ENCODE results near the gene MYD88. TPM values are rescaled to one million over a fixed set of nuclear protein-coding genes. Genes with fewer than 3 reads are reported as not detected.
A peak's percentile ranks its signal among the peaks of the same experiment; 100 is the strongest.

The MYD88 gene
- total RNA-seq, 1 experiment from 2014 or later = 17.7 TPM

DNA sequence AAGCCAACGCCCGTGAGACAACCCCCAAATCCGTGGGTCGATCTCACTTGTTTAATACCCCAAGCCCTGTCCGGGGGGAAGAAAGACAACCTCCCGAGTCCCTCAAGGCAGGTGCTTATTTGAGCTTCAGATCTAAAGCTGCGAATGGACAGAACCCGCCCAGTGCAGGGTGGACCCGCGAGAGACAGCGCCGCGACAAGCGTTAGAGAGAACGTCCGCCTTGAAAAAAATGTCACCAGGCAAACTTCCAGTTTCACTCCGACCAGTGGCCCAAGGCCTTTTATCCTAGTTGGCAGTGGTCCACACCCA lies 26.1 kb downstream of the MYD88 start:
- peaks cover 21% of the 10 kb centered on the region for H4K20me1 ChIP-seq (ENCODE audit: low read length)
- H3K9ac ChIP-seq (ENCODE audit: low read length) = peak overlapping the region; percentile 96
- peak overlapping the region; percentile 94 for H3K4me3 ChIP-seq (ENCODE audit: low read length)
- H3K27ac ChIP-seq (ENCODE audit: low read length) = peak overlapping the region; percentile 97
- intact Hi-C loops (cut with micrococcal nuclease) = no loop called here
- peaks cover 7% of the 10 kb centered on the region for H3F3A ChIP-seq (ENCODE audit: low read length, unreplicated experiment)
- no peaks in the 10 kb centered on the region for H3K9me3 ChIP-seq (ENCODE audit: low read length)
- ATAC-seq (peak; percentile 5), DNase-seq (no peak)
- no peak for TF ChIP-seq EZH2 (IDR thresholded peaks at IDR 0.05; ENCODE audit: low read length, unreplicated experiment)
- TF ChIP-seq EZH2phosphoT487 (IDR thresholded peaks at IDR 0.05; ENCODE audit: borderline replicate concordance, low read length) = no peak
- TF ChIP-seq, protein P1, sequence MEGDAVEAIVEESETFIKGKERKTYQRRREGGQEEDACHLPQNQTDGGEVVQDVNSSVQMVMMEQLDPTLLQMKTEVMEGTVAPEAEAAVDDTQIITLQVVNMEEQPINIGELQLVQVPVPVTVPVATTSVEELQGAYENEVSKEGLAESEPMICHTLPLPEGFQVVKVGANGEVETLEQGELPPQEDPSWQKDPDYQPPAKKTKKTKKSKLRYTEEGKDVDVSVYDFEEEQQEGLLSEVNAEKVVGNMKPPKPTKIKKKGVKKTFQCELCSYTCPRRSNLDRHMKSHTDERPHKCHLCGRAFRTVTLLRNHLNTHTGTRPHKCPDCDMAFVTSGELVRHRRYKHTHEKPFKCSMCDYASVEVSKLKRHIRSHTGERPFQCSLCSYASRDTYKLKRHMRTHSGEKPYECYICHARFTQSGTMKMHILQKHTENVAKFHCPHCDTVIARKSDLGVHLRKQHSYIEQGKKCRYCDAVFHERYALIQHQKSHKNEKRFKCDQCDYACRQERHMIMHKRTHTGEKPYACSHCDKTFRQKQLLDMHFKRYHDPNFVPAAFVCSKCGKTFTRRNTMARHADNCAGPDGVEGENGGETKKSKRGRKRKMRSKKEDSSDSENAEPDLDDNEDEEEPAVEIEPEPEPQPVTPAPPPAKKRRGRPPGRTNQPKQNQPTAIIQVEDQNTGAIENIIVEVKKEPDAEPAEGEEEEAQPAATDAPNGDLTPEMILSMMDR (conservative IDR thresholded peaks at IDR 0.05; ENCODE audit: low read depth, low read length) = no peak
- peak overlapping the region; percentile 93 for H3K4me2 ChIP-seq (ENCODE audit: low read length)
- no peaks in the 10 kb centered on the region for H3K27me3 ChIP-seq (ENCODE audit: low read length)
- CTCF ChIA-PET = interaction anchor here (0.6 to 1.4 kb wide), 3 partner anchors 21 to 182 kb away, joined by 3 to 5 read pairs (median 4); partner anchors contain the start of gene XYLB
- H3K36me3 ChIP-seq (ENCODE audit: low read depth, low read length) = no peaks in the 10 kb centered on the region
- H3K79me2 ChIP-seq (ENCODE audit: low read length) = peaks cover 42% of the 10 kb centered on the region
- POLR2A ChIA-PET (ENCODE audit: unreplicated experiment) = interaction anchor here (0.6 to 1.8 kb wide), 3 partner anchors 8 to 121 kb away, joined by 3 to 17 read pairs (median 4); partner anchors contain the start of gene ACAA1
- peak overlapping the region; percentile 37 for H2AFZ ChIP-seq (ENCODE audit: low read length)
- no TSS peak for BruUV-seq (replicated peaks)
- peaks cover 42% of the 10 kb centered on the region for H3K4me1 ChIP-seq (ENCODE audit: insufficient read depth, low read length)
- no peaks in the 10 kb centered on the region for H3K9me2 ChIP-seq (replicated peaks; ENCODE audit: low read length)

DNA sequence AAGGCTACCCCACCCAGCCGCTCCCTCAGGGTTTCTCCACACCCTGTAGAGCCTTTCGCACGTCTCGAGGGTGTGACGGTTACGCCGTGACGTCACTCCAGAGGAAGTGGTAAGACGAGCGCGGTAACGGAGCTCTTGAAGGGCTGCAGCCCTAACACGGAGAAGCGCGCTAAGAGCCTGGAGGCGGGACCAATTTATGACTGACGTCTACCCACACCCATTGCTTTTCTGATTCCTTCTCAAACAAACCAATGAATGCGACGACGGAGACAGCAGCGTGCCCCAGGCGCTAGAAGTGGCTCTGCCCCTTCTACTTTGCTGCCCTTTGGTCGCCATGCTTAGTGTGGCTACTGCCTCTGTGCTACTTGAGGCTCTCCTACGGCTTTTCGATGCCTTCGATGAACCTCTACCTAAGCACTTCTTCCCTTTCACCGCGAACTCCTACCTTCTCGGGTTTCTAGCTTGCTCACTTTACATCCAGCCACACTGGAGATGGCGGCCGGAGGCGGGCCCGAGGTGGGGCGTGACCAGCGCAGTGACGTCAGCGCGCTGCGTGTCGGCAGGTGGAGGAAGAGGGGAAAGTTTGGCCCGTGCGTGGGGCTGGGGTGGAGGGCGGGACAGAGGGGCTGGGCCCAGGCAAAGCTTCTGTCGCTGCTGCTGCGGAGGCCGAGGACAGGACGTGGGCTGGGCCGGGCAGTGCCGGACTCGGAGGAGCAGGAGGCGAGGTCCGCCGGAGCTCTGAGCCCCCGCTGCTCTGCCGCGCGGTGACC lies 26.7 kb downstream of the MYD88 start, which contains the start of gene OXSR1:
Gene OXSR1, plus strand, starts transcription at position 586 of the 770 bp plus-strand sequence. CDS start 340 bp downstream, outside the sequence.
- no peak for TF ChIP-seq EZH2 (IDR thresholded peaks at IDR 0.05; ENCODE audit: low read length, unreplicated experiment)
- TF ChIP-seq EZH2phosphoT487 (IDR thresholded peaks at IDR 0.05; ENCODE audit: borderline replicate concordance, low read length) = no peak
- TF ChIP-seq, protein P1 (conservative IDR thresholded peaks at IDR 0.05; ENCODE audit: low read depth, low read length) = no peak
- CTCF ChIA-PET = interaction anchor here (0.6 to 1.4 kb wide), 3 partner anchors 21 to 182 kb away, joined by 3 to 5 read pairs (median 4); partner anchors contain the start of gene XYLB

More for the DNA sequence above, 26.7 kb downstream of the MYD88 start, which contains the start of gene OXSR1:
- H3K4me1 ChIP-seq (ENCODE audit: insufficient read depth, low read length) = peaks cover 44% of the 10 kb centered on the region
- H3K9me2 ChIP-seq (replicated peaks; ENCODE audit: low read length) = no peaks in the 10 kb centered on the region
- peaks cover 48% of the 10 kb centered on the region for H3K79me2 ChIP-seq (ENCODE audit: low read length)
- POLR2A ChIA-PET (ENCODE audit: unreplicated experiment) = interaction anchor here (0.7 to 1.8 kb wide), 6 partner anchors 9 to 317 kb away, joined by 3 to 22 read pairs (median 4); partner anchors contain the start of gene ACAA1
- peak within 1 kb of the TSS; percentile 93 for H2AFZ ChIP-seq (ENCODE audit: low read length)
- peak; percentile 100 for DNase-seq
- peak within 1 kb of the TSS; percentile 97 for H3K27ac ChIP-seq (ENCODE audit: low read length)
- peaks cover 3% of the 10 kb centered on the region for H3F3A ChIP-seq (ENCODE audit: low read length, unreplicated experiment)
- peak within 1 kb of the TSS; percentile 94 for H3K4me3 ChIP-seq (ENCODE audit: low read length)
- H3K36me3 ChIP-seq (ENCODE audit: low read depth, low read length) = no peaks in the 10 kb centered on the region
- peak within 1 kb of the TSS; percentile 96 for H3K9ac ChIP-seq (ENCODE audit: low read length)
- peaks cover 23% of the 10 kb centered on the region for H4K20me1 ChIP-seq (ENCODE audit: low read length)
- H3K9me3 ChIP-seq (ENCODE audit: low read length) = no peaks in the 10 kb centered on the region
- ATAC-seq = peak; percentile 84
- intact Hi-C loops (cut with micrococcal nuclease) = loop anchor here (1.0 kb wide), 3 partner anchors 28 to 161 kb away; partner anchors contain the start of gene ACAA1
- peak within 1 kb of the TSS; percentile 93 for H3K4me2 ChIP-seq (ENCODE audit: low read length)
- no TSS peak for BruUV-seq (replicated peaks)
- H3K27me3 ChIP-seq (ENCODE audit: low read length) = no peaks in the 10 kb centered on the region

All from PC-3 (cell line).